MM.1S (cell line): Measurements from ENCODE around the gene TTLL11.

Experiments used
- EZH2phosphoT487 ChIP-seq: fragments of 300-600 bp; sonication (generic); IDR thresholded peaks from 2 replicates; pipeline ENCODE4 v1.6.1; 2018; ENCODE audit warnings: antibody characterized with exemption, low read length
- TF ChIP-seq, protein P1 (sequence below): fragments of 300-600 bp; sonication (generic); IDR thresholded peaks from 2 replicates; pipeline ENCODE4 v1.5.1; 2016; ENCODE audit warnings: antibody characterized with exemption, low read length, mixed read lengths

DNA sequence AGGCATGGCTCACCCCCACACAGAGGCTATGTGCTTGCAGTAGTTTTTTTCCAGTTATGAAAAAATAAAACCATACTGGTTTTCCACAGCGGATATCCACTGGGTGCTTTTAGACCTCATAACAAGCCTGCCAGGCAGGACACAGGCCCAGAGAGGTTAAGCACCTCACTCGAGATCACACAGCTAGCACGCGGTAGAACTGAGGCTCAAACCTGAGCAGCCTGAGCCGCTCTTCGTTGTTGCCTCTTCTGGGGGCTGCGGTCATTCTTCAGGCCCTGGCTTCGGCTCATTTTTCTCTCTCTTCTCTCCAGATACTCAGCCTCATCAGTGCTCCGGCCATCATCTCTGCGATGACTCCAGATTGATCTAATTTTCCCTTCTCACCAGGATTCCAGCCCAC, 196.0 kb downstream of the TTLL11 start:
- TF ChIP-seq, protein P1, sequence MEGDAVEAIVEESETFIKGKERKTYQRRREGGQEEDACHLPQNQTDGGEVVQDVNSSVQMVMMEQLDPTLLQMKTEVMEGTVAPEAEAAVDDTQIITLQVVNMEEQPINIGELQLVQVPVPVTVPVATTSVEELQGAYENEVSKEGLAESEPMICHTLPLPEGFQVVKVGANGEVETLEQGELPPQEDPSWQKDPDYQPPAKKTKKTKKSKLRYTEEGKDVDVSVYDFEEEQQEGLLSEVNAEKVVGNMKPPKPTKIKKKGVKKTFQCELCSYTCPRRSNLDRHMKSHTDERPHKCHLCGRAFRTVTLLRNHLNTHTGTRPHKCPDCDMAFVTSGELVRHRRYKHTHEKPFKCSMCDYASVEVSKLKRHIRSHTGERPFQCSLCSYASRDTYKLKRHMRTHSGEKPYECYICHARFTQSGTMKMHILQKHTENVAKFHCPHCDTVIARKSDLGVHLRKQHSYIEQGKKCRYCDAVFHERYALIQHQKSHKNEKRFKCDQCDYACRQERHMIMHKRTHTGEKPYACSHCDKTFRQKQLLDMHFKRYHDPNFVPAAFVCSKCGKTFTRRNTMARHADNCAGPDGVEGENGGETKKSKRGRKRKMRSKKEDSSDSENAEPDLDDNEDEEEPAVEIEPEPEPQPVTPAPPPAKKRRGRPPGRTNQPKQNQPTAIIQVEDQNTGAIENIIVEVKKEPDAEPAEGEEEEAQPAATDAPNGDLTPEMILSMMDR: no peak
- no peak for TF ChIP-seq EZH2phosphoT487
